Measurements from ENCODE around the gene TNIK.

TNIK gene

DNA sequence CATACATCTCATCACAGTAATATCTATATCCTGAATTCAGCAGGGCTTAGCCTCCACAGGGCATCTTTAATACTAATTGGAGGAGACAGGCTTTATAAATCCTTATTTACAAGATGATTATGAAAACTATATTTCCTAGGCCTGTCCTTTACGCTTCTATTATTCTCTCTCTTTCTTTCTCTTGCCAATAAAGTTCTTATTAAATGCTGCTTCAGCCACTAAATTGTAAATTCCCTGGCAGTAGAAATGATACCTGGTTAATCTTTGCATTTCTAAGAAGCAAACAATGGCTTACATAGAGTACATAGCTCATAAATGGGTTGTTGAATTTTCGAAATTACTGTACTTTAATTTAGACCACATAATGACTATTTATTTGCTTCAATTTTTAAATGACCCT lies 43.5 kb downstream of the TNIK start:
- POLR2A ChIA-PET = no interaction called here
- no peak for DNase-seq (ENCODE audit: low read depth, low spot score)
- TF ChIP-seq, protein P1, sequence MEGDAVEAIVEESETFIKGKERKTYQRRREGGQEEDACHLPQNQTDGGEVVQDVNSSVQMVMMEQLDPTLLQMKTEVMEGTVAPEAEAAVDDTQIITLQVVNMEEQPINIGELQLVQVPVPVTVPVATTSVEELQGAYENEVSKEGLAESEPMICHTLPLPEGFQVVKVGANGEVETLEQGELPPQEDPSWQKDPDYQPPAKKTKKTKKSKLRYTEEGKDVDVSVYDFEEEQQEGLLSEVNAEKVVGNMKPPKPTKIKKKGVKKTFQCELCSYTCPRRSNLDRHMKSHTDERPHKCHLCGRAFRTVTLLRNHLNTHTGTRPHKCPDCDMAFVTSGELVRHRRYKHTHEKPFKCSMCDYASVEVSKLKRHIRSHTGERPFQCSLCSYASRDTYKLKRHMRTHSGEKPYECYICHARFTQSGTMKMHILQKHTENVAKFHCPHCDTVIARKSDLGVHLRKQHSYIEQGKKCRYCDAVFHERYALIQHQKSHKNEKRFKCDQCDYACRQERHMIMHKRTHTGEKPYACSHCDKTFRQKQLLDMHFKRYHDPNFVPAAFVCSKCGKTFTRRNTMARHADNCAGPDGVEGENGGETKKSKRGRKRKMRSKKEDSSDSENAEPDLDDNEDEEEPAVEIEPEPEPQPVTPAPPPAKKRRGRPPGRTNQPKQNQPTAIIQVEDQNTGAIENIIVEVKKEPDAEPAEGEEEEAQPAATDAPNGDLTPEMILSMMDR (IDR thresholded peaks at IDR 0.05; ENCODE audit: insufficient read depth, low read length, missing control alignments) = no peak
- CTCF ChIA-PET = no interaction called here
- H3K4me3 ChIP-seq (ENCODE audit: low read depth, low read length) = no peak overlapping the region

DNA sequence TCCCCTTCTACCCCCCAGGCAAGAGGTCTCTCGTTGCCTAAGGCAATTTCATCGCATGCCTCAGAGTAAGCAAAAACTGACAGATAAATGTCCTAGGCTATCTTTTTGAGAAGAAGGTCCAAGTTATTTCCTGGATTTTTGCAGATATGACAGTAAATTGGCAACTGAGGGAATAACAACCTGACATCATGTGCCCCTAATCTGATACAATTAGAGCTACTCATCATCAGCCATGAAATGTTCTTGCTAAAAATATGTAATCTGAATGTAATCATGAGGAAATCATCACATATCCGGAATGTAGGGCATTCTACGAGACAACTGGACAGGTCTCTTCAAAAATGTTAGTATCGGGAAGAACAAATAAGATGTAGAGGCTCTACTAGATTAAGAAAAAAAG lies 44.1 kb downstream of the TNIK start:
- TF ChIP-seq, protein P1 (IDR thresholded peaks at IDR 0.05; ENCODE audit: insufficient read depth, low read length, missing control alignments) = no peak
- no peak overlapping the region for H3K4me3 ChIP-seq (ENCODE audit: low read depth, low read length)
- CTCF ChIA-PET = no interaction called here
- no peak for DNase-seq (ENCODE audit: low read depth, low spot score)
- POLR2A ChIA-PET = no interaction called here

DNA sequence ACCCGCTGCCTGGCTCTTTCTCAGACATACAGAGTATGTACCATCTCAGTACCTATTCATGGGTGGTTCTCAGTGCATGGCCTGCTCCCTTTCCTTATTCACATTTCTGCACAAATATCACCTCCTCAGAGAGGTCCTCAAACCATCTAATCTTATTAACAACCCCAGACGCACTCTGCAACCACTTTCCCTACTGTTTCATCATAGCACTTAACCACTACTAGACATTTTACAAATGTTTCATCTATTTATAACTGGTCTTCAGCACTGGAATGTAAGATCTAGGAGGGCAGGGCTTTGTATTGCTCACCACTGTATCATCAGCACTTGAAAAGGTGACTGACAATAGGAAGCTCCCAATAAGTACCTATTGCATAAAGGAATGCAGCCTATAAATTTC lies 45.1 kb downstream of the TNIK start:
- DNase-seq (ENCODE audit: low read depth, low spot score) = no peak
- POLR2A ChIA-PET = no interaction called here
- CTCF ChIA-PET = no interaction called here
- TF ChIP-seq, protein P1 (IDR thresholded peaks at IDR 0.05; ENCODE audit: insufficient read depth, low read length, missing control alignments) = no peak
- H3K4me3 ChIP-seq (ENCODE audit: low read depth, low read length) = no peak overlapping the region

DNA sequence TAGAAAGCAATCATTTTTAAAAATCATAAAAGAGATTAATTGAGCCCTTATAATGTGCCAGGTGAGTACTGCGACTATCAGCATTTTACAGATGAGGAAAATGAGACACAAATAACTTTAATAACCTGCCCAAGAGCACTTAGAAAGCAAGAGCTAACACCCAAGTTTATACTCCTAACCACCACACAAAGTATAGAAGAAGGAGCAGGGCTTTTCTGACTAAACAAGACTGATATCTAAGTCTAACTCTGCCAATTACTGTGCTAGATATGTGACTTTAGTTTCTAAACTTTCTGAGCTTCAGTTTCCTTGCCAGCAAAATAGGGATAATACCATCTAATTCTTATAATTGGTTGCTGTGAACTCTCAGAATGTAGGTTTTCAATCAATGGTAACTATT lies 47.7 kb downstream of the TNIK start:
- CTCF ChIA-PET = no interaction called here
- TF ChIP-seq, protein P1 (IDR thresholded peaks at IDR 0.05; ENCODE audit: insufficient read depth, low read length, missing control alignments) = no peak

DNA sequence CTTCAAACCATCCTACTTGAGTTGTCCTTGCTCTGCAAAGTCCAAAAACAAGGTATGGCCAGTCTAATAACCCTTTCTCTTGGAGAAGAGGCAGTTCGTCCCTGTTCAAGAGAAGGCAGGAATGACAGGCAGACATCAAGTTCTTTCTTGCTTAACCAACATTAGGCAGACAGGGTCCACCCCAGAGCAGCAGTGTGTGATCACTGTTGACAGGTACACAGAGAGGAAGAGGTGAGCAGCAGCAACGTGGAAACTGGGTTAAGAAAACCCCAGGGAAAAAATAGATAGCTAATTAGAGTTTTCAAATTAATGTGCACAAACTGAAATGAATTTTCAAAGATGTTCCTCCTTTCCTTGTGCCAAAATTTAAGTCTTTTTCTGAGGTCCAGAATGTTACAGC lies 48.2 kb downstream of the TNIK start:
- POLR2A ChIA-PET = no interaction called here
- H3K4me3 ChIP-seq (ENCODE audit: low read depth, low read length) = no peak overlapping the region
- DNase-seq (ENCODE audit: low read depth, low spot score) = no peak
- TF ChIP-seq, protein P1 (IDR thresholded peaks at IDR 0.05; ENCODE audit: insufficient read depth, low read length, missing control alignments) = no peak
- CTCF ChIA-PET = no interaction called here

More for the DNA sequence above, 47.7 kb downstream of the TNIK start:
- DNase-seq (ENCODE audit: low read depth, low spot score) = no peak
- H3K4me3 ChIP-seq (ENCODE audit: low read depth, low read length) = no peak overlapping the region
- POLR2A ChIA-PET = no interaction called here

DNA sequence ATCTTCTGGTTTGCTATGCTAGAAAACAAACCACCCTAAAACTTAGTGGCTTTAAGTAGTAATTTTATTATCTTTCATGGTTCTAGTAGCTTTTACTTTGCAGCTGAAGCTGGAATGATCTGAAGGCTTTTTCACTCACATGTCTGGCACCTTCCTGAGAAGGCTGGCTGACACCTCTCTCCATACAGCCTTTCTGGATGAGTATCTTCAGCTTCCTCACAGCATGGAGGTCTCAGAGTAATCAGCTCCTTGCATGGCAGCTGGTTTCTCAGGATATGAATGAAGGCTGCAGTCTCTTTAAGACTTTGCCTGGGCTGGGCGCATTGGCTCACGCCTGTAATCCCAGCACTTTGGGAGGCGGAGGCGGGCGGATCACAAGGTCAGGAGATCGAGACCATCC lies 50.0 kb downstream of the TNIK start:
- ChIA-PET POLR2A (no interaction called here), CTCF (no interaction called here)
- DNase-seq (ENCODE audit: low read depth, low spot score) = no peak
- TF ChIP-seq, protein P1 (IDR thresholded peaks at IDR 0.05; ENCODE audit: insufficient read depth, low read length, missing control alignments) = no peak
- H3K4me3 ChIP-seq (ENCODE audit: low read depth, low read length) = no peak overlapping the region
